GM12872 (cell line): ENCODE results near the gene ERAL1.

Source experiments
- CTCF ChIP-seq: IDR thresholded peaks from 3 replicates; pipeline ENCODE4 v1.5.1; 2011; ENCODE audit warnings: low read depth, mild to moderate bottlenecking, low read length, moderate library complexity; ENCODE audit not compliant: insufficient read depth

Gene ERAL1

GRCh38 chr17:28816540-28816939 lies 38.3 kb upstream of the ERAL1 start:
- TF ChIP-seq CTCF, result no peak

- no peak for TF ChIP-seq CTCF
These were observed 36.0 kb upstream of the ERAL1 start for GRCh38 chr17:28818819-28819221.

DNA sequence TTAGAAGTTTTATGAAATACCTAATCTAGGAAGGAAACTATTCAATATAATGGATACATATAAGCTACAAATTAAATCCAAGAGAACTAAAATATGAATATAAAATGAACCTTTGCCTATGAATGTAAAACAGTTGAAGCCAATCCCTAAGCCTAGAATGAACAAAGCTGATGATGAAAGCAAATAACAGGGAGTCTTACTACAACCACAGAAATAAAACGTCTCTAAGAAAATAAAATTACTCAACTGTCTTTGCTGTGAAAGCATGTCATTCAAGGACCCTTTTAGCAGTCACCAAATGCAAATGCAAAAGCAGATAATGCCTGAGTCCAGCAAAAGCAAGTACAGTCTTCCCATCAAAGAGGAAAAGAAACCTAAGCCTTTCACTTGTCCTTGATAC lies 35.2 kb upstream of the ERAL1 start:
- no peak for TF ChIP-seq CTCF

GRCh38 chr17:28827672-28828071 lies 27.1 kb upstream of the ERAL1 start:
- no peak for TF ChIP-seq CTCF

GRCh38 chr17:28828294-28829040 lies 26.3 kb upstream of the ERAL1 start:
- TF ChIP-seq CTCF, result no peak

DNA sequence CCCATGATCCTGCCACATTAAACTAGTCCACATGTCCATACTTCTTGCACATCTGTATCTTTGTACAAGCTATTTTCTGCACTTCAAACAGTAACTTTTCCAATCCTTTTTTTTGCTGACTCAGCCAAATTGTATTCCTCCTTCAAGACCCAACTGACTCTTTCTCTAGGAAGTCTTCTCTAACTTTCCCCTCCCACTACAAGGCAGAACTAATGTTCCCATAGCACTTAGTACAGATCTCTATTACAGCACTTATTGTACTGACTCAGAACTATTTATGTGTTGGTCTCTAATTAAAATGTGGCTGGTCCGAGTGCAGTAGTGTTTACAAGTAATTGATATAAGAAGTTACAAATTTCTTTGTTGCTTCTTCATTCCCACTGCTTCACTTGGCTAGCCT lies 20.4 kb upstream of the ERAL1 start:
- no peak for TF ChIP-seq CTCF

DNA sequence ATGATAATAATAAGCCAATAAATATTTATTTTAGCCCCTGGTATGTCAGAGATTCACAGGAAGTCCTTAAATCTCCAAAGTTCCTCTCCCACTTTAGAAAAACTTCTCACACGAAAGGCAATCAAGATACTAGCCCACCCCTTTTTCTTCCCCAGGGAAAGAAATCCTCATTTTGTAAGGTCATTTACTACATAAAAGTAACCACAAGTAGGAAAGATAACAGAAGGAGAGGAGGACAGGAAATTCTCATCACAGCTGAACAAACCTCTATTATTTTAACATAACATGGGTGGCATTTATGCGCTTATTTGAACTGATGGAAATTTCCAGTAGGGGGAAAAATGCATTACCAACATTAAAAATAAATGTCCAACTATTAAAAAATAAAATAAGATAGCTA lies 15.6 kb upstream of the ERAL1 start:
- TF ChIP-seq CTCF, result no peak
